ENCODE measurements around the gene MAP2K5. TPM values are rescaled to one million over a fixed set of nuclear protein-coding genes. Genes with fewer than 3 reads are reported as not detected.

The MAP2K5 gene
- total RNA-seq, 2 donors from 2014 or later: 7.4 to 10.2 TPM

GRCh38 chr15:67594770-67595169 lies 52.3 kb downstream of the MAP2K5 start:
- ATAC-seq (ENCODE audit: insufficient number of reproducible peaks, low FRiP score, low read depth) (no peak), DNase-seq (ENCODE audit: low spot score) (no peak)
- Histone ChIP-seq H3K4me1 (ENCODE audit: control insufficient read depth in 1 of 2, low read depth in 2 of 2) (no peaks in the 10 kb centered on the region), H3K36me3 (no peaks in the 10 kb centered on the region), H3K9me3 (no peaks in the 10 kb centered on the region), H3K27me3 (replicated peaks; ENCODE audit: insufficient read depth) (no peaks in the 10 kb centered on the region), H3K27ac (no peak overlapping the region), H3K4me3 (no peak overlapping the region)
- no peak for TF ChIP-seq CTCF (IDR thresholded peaks at IDR 0.05)

GRCh38 chr15:67595572-67595971 lies 53.1 kb downstream of the MAP2K5 start:
- Histone ChIP-seq H3K4me3 (no peak overlapping the region), H3K27me3 (replicated peaks; ENCODE audit: insufficient read depth) (no peaks in the 10 kb centered on the region), H3K4me1 (ENCODE audit: control insufficient read depth in 1 of 2, low read depth in 2 of 2) (no peaks in the 10 kb centered on the region), H3K36me3 (no peaks in the 10 kb centered on the region), H3K9me3 (no peaks in the 10 kb centered on the region), H3K27ac (no peak overlapping the region)
- ATAC-seq (ENCODE audit: insufficient number of reproducible peaks, low FRiP score, low read depth): no peak
- no peak for DNase-seq (ENCODE audit: low spot score)
- no peak for TF ChIP-seq CTCF (IDR thresholded peaks at IDR 0.05)

- H3K9me3 ChIP-seq: no peaks in the 10 kb centered on the region
- no peak overlapping the region for H3K27ac ChIP-seq
- no peaks in the 10 kb centered on the region for H3K36me3 ChIP-seq
- H3K4me1 ChIP-seq (ENCODE audit: control insufficient read depth in 1 of 2, low read depth in 2 of 2): no peaks in the 10 kb centered on the region
- H3K27me3 ChIP-seq (replicated peaks; ENCODE audit: insufficient read depth): no peaks in the 10 kb centered on the region
- no peak for ATAC-seq (ENCODE audit: insufficient number of reproducible peaks, low FRiP score, low read depth)
- H3K4me3 ChIP-seq: no peak overlapping the region
- no peak for TF ChIP-seq CTCF (IDR thresholded peaks at IDR 0.05)
- DNase-seq (ENCODE audit: low spot score): no peak
These were observed 58.6 kb downstream of the MAP2K5 start for GRCh38 chr15:67601073-67601472.

- no peak for DNase-seq (ENCODE audit: low spot score)
- Histone ChIP-seq H3K4me3 (no peak overlapping the region), H3K27ac (no peak overlapping the region), H3K36me3 (no peaks in the 10 kb centered on the region), H3K9me3 (no peaks in the 10 kb centered on the region), H3K27me3 (replicated peaks; ENCODE audit: insufficient read depth) (no peaks in the 10 kb centered on the region), H3K4me1 (ENCODE audit: control insufficient read depth in 1 of 2, low read depth in 2 of 2) (no peaks in the 10 kb centered on the region)
- no peak for TF ChIP-seq CTCF (IDR thresholded peaks at IDR 0.05)
- no peak for ATAC-seq (ENCODE audit: insufficient number of reproducible peaks, low FRiP score, low read depth)
These were observed 60.6 kb downstream of the MAP2K5 start for GRCh38 chr15:67603063-67603462.

GRCh38 chr15:67605871-67606270 lies 63.4 kb downstream of the MAP2K5 start:
- Histone ChIP-seq H3K27ac (no peak overlapping the region), H3K27me3 (replicated peaks; ENCODE audit: insufficient read depth) (no peaks in the 10 kb centered on the region), H3K4me1 (ENCODE audit: control insufficient read depth in 1 of 2, low read depth in 2 of 2) (no peaks in the 10 kb centered on the region), H3K36me3 (no peaks in the 10 kb centered on the region), H3K4me3 (no peak overlapping the region), H3K9me3 (no peaks in the 10 kb centered on the region)
- TF ChIP-seq CTCF (IDR thresholded peaks at IDR 0.05): no peak
- DNase-seq (ENCODE audit: low spot score): no peak
- ATAC-seq (ENCODE audit: insufficient number of reproducible peaks, low FRiP score, low read depth): no peak
